ENCODE results near the gene ZFHX3. TPM values are rescaled to one million over a fixed set of nuclear protein-coding genes. Genes with fewer than 3 reads are reported as not detected.

ZFHX3 gene
- total and polyA plus RNA-seq, 4 donors, result 1.5 to 5.9 (median 3.0) TPM

DNA sequence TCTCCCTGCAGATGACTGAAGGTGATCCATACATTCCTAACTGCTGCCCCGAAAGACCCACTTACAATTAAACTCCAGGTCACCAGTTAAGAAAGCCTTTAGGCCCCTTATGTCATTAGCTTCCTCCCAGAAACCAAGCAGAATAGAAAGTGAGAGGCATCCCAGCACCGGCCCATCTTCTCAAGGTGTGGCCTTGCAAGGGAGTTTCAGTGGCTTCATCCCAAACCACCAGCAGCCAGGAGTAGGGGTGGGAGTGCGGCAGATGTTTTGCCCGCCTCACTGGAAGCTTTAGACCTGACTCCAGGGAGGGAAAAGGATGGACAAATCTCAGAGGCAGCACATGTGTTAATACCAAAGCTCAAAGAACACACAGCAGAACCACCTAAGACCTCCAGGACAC lies 5.1 kb downstream of the ZFHX3 start:
- no peak overlapping the region for H3K4me3 ChIP-seq (ENCODE audit: low read depth in 1 of 3, low read length in 3 of 3)
- H3K27ac ChIP-seq (ENCODE audit: low read depth in 1 of 2, low read length in 2 of 2), result no peak overlapping the region
- 97% methylated on average over 4 of the region's 4 CpGs for WGBS
- no peak overlapping the region for H3K9ac ChIP-seq (ENCODE audit: low read depth in 1 of 2, low read length in 2 of 2)
- H3K36me3 ChIP-seq (ENCODE audit: control insufficient read depth in 4 of 4, insufficient read depth in 3 of 4, low read depth in 1 of 4, low read length in 3 of 4), result no peaks in the 10 kb centered on the region
- no peak for DNase-seq (ENCODE audit: low spot score)
- TF ChIP-seq FOXA1 (IDR thresholded peaks at IDR 0.05) (no peak), NR2F2 (IDR thresholded peaks at IDR 0.05) (no peak), GABPA (IDR thresholded peaks at IDR 0.05 in 1 of 2, conservative IDR thresholded peaks at IDR 0.05 in 1 of 2) (no peak), JUND (IDR thresholded peaks at IDR 0.05) (no peak), YY1 (IDR thresholded peaks at IDR 0.05) (no peak), EGR1 (IDR thresholded peaks at IDR 0.05; ENCODE audit: low read depth in 2 of 2) (no peak), RAD21 (IDR thresholded peaks at IDR 0.05) (no peak)
- TF ChIP-seq, protein P1, sequence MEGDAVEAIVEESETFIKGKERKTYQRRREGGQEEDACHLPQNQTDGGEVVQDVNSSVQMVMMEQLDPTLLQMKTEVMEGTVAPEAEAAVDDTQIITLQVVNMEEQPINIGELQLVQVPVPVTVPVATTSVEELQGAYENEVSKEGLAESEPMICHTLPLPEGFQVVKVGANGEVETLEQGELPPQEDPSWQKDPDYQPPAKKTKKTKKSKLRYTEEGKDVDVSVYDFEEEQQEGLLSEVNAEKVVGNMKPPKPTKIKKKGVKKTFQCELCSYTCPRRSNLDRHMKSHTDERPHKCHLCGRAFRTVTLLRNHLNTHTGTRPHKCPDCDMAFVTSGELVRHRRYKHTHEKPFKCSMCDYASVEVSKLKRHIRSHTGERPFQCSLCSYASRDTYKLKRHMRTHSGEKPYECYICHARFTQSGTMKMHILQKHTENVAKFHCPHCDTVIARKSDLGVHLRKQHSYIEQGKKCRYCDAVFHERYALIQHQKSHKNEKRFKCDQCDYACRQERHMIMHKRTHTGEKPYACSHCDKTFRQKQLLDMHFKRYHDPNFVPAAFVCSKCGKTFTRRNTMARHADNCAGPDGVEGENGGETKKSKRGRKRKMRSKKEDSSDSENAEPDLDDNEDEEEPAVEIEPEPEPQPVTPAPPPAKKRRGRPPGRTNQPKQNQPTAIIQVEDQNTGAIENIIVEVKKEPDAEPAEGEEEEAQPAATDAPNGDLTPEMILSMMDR (IDR thresholded peaks at IDR 0.05; ENCODE audit: low read depth, low read length, missing input control), result no peak
- TF ChIP-seq, protein P2, sequence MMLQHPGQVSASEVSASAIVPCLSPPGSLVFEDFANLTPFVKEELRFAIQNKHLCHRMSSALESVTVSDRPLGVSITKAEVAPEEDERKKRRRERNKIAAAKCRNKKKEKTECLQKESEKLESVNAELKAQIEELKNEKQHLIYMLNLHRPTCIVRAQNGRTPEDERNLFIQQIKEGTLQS (IDR thresholded peaks at IDR 0.05), result no peak
- TF ChIP-seq, protein P3, sequence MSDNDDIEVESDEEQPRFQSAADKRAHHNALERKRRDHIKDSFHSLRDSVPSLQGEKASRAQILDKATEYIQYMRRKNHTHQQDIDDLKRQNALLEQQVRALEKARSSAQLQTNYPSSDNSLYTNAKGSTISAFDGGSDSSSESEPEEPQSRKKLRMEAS (IDR thresholded peaks at IDR 0.05), result no peak
- TF ChIP-seq, protein P4, sequence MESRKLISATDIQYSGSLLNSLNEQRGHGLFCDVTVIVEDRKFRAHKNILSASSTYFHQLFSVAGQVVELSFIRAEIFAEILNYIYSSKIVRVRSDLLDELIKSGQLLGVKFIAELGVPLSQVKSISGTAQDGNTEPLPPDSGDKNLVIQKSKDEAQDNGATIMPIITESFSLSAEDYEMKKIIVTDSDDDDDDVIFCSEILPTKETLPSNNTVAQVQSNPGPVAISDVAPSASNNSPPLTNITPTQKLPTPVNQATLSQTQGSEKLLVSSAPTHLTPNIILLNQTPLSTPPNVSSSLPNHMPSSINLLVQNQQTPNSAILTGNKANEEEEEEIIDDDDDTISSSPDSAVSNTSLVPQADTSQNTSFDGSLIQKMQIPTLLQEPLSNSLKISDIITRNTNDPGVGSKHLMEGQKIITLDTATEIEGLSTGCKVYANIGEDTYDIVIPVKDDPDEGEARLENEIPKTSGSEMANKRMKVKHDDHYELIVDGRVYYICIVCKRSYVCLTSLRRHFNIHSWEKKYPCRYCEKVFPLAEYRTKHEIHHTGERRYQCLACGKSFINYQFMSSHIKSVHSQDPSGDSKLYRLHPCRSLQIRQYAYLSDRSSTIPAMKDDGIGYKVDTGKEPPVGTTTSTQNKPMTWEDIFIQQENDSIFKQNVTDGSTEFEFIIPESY (IDR thresholded peaks at IDR 0.05), result no peak
- TF ChIP-seq, protein P5, sequence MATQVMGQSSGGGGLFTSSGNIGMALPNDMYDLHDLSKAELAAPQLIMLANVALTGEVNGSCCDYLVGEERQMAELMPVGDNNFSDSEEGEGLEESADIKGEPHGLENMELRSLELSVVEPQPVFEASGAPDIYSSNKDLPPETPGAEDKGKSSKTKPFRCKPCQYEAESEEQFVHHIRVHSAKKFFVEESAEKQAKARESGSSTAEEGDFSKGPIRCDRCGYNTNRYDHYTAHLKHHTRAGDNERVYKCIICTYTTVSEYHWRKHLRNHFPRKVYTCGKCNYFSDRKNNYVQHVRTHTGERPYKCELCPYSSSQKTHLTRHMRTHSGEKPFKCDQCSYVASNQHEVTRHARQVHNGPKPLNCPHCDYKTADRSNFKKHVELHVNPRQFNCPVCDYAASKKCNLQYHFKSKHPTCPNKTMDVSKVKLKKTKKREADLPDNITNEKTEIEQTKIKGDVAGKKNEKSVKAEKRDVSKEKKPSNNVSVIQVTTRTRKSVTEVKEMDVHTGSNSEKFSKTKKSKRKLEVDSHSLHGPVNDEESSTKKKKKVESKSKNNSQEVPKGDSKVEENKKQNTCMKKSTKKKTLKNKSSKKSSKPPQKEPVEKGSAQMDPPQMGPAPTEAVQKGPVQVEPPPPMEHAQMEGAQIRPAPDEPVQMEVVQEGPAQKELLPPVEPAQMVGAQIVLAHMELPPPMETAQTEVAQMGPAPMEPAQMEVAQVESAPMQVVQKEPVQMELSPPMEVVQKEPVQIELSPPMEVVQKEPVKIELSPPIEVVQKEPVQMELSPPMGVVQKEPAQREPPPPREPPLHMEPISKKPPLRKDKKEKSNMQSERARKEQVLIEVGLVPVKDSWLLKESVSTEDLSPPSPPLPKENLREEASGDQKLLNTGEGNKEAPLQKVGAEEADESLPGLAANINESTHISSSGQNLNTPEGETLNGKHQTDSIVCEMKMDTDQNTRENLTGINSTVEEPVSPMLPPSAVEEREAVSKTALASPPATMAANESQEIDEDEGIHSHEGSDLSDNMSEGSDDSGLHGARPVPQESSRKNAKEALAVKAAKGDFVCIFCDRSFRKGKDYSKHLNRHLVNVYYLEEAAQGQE (IDR thresholded peaks at IDR 0.05), result no peak
- H3K27me3 ChIP-seq (ENCODE audit: control insufficient read depth in 4 of 4, insufficient read depth in 4 of 4, low read length in 3 of 4), result no peaks in the 10 kb centered on the region
- H3K4me1 ChIP-seq (ENCODE audit: control insufficient read depth in 4 of 4, insufficient read depth in 4 of 4, low read length in 3 of 4), result peaks cover 4 to 28% (median 13%) of the 10 kb centered on the region in 4 donors
- no peaks in the 10 kb centered on the region for H3K9me3 ChIP-seq (ENCODE audit: control insufficient read depth in 4 of 4, low read length in 3 of 4)

DNA sequence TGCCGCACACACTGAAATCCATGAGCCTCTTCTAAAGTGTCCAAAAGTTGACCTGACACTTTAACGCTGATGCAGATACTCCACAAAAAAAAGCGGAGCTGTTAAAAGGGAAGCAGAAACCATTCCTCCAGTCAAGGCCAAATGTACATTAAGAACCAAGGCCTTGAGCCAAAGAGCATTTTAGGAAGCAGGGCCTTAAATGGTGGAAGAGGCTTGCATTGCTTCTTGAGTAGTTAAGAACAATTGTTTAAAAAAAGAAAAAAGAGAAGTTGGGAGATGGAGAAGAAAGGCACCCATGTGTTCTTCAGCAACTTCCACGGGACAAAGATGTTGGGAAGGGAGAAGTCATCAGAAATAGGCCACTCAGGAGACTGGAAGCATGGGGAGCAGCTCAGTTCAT lies 6.3 kb downstream of the ZFHX3 start:
- peaks cover 4 to 20% (median 9%) of the 10 kb centered on the region in 4 donors for H3K4me1 ChIP-seq (ENCODE audit: control insufficient read depth in 4 of 4, insufficient read depth in 4 of 4, low read length in 3 of 4)

More for the DNA sequence above, 6.3 kb downstream of the ZFHX3 start:
- TF ChIP-seq, protein P3 (IDR thresholded peaks at IDR 0.05), result no peak
- TF ChIP-seq TAF1 (conservative IDR thresholded peaks at IDR 0.05), result no peak
- no peak for TF ChIP-seq FOXA1 (IDR thresholded peaks at IDR 0.05)
- TF ChIP-seq YY1 (IDR thresholded peaks at IDR 0.05), result no peak
- no peak for TF ChIP-seq FOXA2 (IDR thresholded peaks at IDR 0.05)
- Histone ChIP-seq H3K27ac (ENCODE audit: low read depth in 1 of 2, low read length in 2 of 2) (no peak overlapping the region), H3K27me3 (ENCODE audit: control insufficient read depth in 4 of 4, insufficient read depth in 4 of 4, low read length in 3 of 4) (no peaks in the 10 kb centered on the region), H3K36me3 (ENCODE audit: control insufficient read depth in 4 of 4, insufficient read depth in 3 of 4, low read depth in 1 of 4, low read length in 3 of 4) (no peaks in the 10 kb centered on the region), H3K9ac (ENCODE audit: low read depth in 1 of 2, low read length in 2 of 2) (no peak overlapping the region), H3K4me3 (ENCODE audit: low read depth in 1 of 3, low read length in 3 of 3) (no peak overlapping the region), H3K9me3 (ENCODE audit: control insufficient read depth in 4 of 4, low read length in 3 of 4) (no peaks in the 10 kb centered on the region)
- 86% methylated on average over 4 of the region's 4 CpGs for WGBS
- DNase-seq (ENCODE audit: low spot score), result no peak

Data from liver (tissue), 9 donors.